Lung (tissue), 12 donors: ENCODE measurements around the gene SMAD2. TPM values are rescaled to one million over a fixed set of nuclear protein-coding genes. Genes with fewer than 3 reads are reported as not detected.

Experiments
- ATAC-seq: fragments of 200-7000 bp; cut with Tn5 transposase; one replicate; pipeline ENCODE4 v1.9.1; 2020; ENCODE audit warnings: moderate number of reproducible peaks; ENCODE audit not compliant: insufficient read depth, low FRiP score
- DNase-seq, 3 donors: peaks; one replicate each; pipeline ENCODE4 v3.0.0-alpha.2; 2013 to 2017
- H3K27ac ChIP-seq, 2 donors: one replicate each; pipeline ENCODE4 v1.5.1; 2013; ENCODE audit warnings: mild to moderate bottlenecking in 2 of 2, moderate library complexity in 2 of 2, control low read depth in 1 of 2, inconsistent platforms in 1 of 2, low read depth in 1 of 2, low read length in 1 of 2
- H3K27me3 ChIP-seq, 3 donors: one replicate each; pipeline ENCODE4 v1.5.1; 2013; ENCODE audit warnings: low read length in 2 of 3; ENCODE audit not compliant: control insufficient read depth in 3 of 3, insufficient read depth in 3 of 3
- H3K36me3 ChIP-seq, 4 donors: one replicate each; pipeline ENCODE4 v1.5.1; 2013; ENCODE audit warnings: low read length in 4 of 4, mild to moderate bottlenecking in 1 of 4, moderate library complexity in 1 of 4; ENCODE audit not compliant: control insufficient read depth in 4 of 4, insufficient read depth in 4 of 4
- H3K4me1 ChIP-seq, 5 donors: one replicate each; pipeline ENCODE4 v1.5.1; 2013; ENCODE audit warnings: low read length in 5 of 5, mild to moderate bottlenecking in 2 of 5, moderate library complexity in 1 of 5; ENCODE audit not compliant: control insufficient read depth in 5 of 5, insufficient read depth in 5 of 5
- H3K4me3 ChIP-seq: one replicate; pipeline ENCODE4 v1.5.1; 2013; ENCODE audit warnings: mild to moderate bottlenecking, control low read depth, moderate library complexity
- H3K9ac ChIP-seq, 2 donors: one replicate each; pipeline ENCODE4 v1.5.1; 2013; ENCODE audit warnings: low read length in 2 of 2, control low read depth in 1 of 2; ENCODE audit not compliant: insufficient read depth in 1 of 2
- H3K9me3 ChIP-seq, 4 donors: one replicate each; pipeline ENCODE4 v1.5.1; 2013; ENCODE audit warnings: low read length in 3 of 4, mild to moderate bottlenecking in 1 of 4, moderate library complexity in 1 of 4; ENCODE audit not compliant: control insufficient read depth in 4 of 4, insufficient read depth in 3 of 4
- WGBS, 2 donors: extraction: QIAGEN DNeasy Blood & Tissue Kit; methylation state at CpG; one replicate each; pipeline ENCODE4 v1.1.7; 2013; 5-methylcytosine and 5-hydroxymethylcytosine counted together
- polyA plus RNA-seq, 2 donors: library from polyadenylated mRNA; stranded (reverse); fragments of 200-250 nt; gene quantifications; one replicate each; pipeline ENCODE4 v1.2.1, GENCODE V29; 2013
- total RNA-seq, 2 donors: library from RNA; depleted of rRNA in 1 of 2; stranded (reverse); fragments of >200 nt in 1 of 2; gene quantifications; one replicate each; pipeline ENCODE4 v1.2.1, GENCODE V29; 2014 to 2021
- TF ChIP-seq, protein P1 (sequence below): IDR thresholded peaks from 2 replicates; pipeline ENCODE4 v1.5.1; 2012; ENCODE audit warnings: mild to moderate bottlenecking; ENCODE audit errors: control extremely low read depth, extremely low read depth
- donor health status: control.
- donor health status: control.
- donor health status: Bipolar disorder and iron deficiency.
- donor health status: healthy.
- donor health status: DM: yes; HTN: yes; CAD: no.

SMAD2 gene
- total and polyA plus RNA-seq, 4 donors, result 30.6 to 161 (median 90.2) TPM

- H3K4me1 ChIP-seq, result peaks cover 0 to 21% (median 0%) of the 10 kb centered on the region in 5 donors
- H3K4me3 ChIP-seq, result no peak overlapping the region
- DNase-seq (no peak), ATAC-seq (no peak)
- no peaks in the 10 kb centered on the region for H3K27me3 ChIP-seq
- peaks cover 0 to 8% (median 3%) of the 10 kb centered on the region in 4 donors for H3K36me3 ChIP-seq
- peak overlapping the region in 1 of 2 donors; percentile 66 for H3K27ac ChIP-seq
- no peaks in the 10 kb centered on the region for H3K9me3 ChIP-seq
- no peak overlapping the region for H3K9ac ChIP-seq
- WGBS, 2 donors, result 73 to 81% methylated on average over 1 of the region's 1 CpG
- TF ChIP-seq, protein P1, sequence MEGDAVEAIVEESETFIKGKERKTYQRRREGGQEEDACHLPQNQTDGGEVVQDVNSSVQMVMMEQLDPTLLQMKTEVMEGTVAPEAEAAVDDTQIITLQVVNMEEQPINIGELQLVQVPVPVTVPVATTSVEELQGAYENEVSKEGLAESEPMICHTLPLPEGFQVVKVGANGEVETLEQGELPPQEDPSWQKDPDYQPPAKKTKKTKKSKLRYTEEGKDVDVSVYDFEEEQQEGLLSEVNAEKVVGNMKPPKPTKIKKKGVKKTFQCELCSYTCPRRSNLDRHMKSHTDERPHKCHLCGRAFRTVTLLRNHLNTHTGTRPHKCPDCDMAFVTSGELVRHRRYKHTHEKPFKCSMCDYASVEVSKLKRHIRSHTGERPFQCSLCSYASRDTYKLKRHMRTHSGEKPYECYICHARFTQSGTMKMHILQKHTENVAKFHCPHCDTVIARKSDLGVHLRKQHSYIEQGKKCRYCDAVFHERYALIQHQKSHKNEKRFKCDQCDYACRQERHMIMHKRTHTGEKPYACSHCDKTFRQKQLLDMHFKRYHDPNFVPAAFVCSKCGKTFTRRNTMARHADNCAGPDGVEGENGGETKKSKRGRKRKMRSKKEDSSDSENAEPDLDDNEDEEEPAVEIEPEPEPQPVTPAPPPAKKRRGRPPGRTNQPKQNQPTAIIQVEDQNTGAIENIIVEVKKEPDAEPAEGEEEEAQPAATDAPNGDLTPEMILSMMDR, result no peak
These were observed 18.1 kb downstream of the SMAD2 start for GRCh38 chr18:47912343-47912742.

- peaks cover 0 to 8% (median 3%) of the 10 kb centered on the region in 4 donors for H3K36me3 ChIP-seq
- no peak overlapping the region for H3K4me3 ChIP-seq
- H3K27ac ChIP-seq, result peak overlapping the region in 1 of 2 donors; percentile 66
- H3K9ac ChIP-seq, result no peak overlapping the region
- no peaks in the 10 kb centered on the region for H3K9me3 ChIP-seq
- WGBS, 2 donors, result 54 to 59% methylated on average over 4 of the region's 4 CpGs
- TF ChIP-seq, protein P1, result no peak
- ATAC-seq (no peak), DNase-seq (no peak)
- H3K4me1 ChIP-seq, result peaks cover 0 to 21% (median 0%) of the 10 kb centered on the region in 5 donors
- no peaks in the 10 kb centered on the region for H3K27me3 ChIP-seq
These were observed 18.6 kb downstream of the SMAD2 start for GRCh38 chr18:47911877-47912276.

DNA sequence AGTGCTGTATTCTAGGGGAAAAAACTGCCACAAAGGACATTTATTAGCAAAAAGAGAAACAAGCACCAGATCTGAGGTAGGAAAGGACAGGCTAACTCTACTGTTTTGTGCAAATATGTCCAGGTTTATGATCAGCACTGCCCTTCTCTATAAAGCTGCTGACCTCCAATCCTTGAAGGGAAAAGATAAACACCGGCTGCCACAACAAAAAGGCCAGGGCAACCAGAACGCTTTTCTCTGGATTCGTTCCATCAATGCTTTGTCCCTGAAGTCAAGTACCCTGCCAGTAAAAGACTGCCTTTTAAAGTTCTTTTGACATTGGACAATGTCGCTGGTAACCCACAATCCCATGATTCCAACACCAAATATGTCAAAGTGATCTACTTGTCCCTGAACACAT is 21.0 kb downstream of the SMAD2 start:
- ATAC-seq, result no peak
- TF ChIP-seq, protein P1, result no peak

GRCh38 chr18:47908592-47908991 is 21.9 kb downstream of the SMAD2 start:
- 88 to 91% methylated on average over 6 of the region's 6 CpGs for WGBS, 2 donors
- no peak for ATAC-seq
- H3K27ac ChIP-seq, result no peak overlapping the region
- H3K9ac ChIP-seq, result no peak overlapping the region
- H3K9me3 ChIP-seq, result peaks cover 0 to 9% (median 4%) of the 10 kb centered on the region in 4 donors
- TF ChIP-seq, protein P1, result no peak
- peaks cover 0 to 21% (median 2%) of the 10 kb centered on the region in 5 donors for H3K4me1 ChIP-seq
- H3K36me3 ChIP-seq, result peaks cover 0 to 15% (median 6%) of the 10 kb centered on the region in 4 donors
- no peak overlapping the region for H3K4me3 ChIP-seq
- H3K27me3 ChIP-seq, result no peaks in the 10 kb centered on the region
- no peak for DNase-seq

More for the DNA sequence above, 21.0 kb downstream of the SMAD2 start:
- H3K4me3 ChIP-seq, result no peak overlapping the region
- H3K36me3 ChIP-seq, result peaks cover 0 to 15% (median 6%) of the 10 kb centered on the region in 4 donors
- peaks cover 0 to 5% (median 2%) of the 10 kb centered on the region in 4 donors for H3K9me3 ChIP-seq
- no peaks in the 10 kb centered on the region for H3K27me3 ChIP-seq
- H3K9ac ChIP-seq, result no peak overlapping the region
- WGBS, 2 donors, result 66 to 84% methylated on average over 4 of the region's 4 CpGs
- peaks cover 0 to 21% (median 0%) of the 10 kb centered on the region in 5 donors for H3K4me1 ChIP-seq
- DNase-seq, result no peak
- peak overlapping the region in 1 of 2 donors; percentile 33 for H3K27ac ChIP-seq
